ENCODE data around the gene ZNF519.
"Not testable (repeated sequence)": the region's sequence is repeated elsewhere in the genome, so short reads cannot be mapped to it uniquely, and the experiment has no call there.

DNA sequence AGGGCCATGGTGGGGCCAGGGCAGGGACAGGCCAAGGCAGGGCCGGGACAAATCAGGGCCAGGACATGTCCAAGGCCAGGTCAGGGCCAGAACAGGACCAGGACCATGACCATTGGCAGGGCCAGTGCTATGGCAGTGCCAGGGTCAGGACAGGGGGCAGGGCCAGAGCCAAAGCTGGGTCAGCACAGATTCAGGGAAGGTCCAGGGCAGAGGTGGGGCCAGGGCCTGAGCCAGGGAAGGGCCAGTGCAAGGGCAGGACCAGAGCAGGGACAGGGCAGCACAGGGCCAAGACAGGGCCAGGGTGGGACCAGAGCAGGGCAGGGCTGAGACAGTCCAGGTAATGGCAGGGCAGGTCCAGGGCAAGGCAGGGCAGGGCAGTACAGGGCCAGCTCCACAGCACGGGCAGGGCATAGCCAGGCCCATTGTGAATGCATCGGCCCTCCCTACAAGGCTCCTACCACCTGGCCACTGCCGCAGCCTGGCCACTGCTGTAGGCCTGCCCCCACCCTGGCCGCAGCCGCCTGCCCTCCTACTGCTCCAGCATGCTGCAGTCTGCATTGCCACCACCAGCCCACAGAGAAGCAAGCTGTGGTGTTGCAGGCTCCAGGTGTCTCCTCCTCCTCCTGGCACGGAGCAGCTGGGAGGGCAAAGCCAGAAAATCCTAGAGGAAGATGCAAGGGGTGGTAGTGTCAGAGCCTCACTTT lies 41.9 kb upstream of the ZNF519 start:
- TF ChIP-seq, protein P1, sequence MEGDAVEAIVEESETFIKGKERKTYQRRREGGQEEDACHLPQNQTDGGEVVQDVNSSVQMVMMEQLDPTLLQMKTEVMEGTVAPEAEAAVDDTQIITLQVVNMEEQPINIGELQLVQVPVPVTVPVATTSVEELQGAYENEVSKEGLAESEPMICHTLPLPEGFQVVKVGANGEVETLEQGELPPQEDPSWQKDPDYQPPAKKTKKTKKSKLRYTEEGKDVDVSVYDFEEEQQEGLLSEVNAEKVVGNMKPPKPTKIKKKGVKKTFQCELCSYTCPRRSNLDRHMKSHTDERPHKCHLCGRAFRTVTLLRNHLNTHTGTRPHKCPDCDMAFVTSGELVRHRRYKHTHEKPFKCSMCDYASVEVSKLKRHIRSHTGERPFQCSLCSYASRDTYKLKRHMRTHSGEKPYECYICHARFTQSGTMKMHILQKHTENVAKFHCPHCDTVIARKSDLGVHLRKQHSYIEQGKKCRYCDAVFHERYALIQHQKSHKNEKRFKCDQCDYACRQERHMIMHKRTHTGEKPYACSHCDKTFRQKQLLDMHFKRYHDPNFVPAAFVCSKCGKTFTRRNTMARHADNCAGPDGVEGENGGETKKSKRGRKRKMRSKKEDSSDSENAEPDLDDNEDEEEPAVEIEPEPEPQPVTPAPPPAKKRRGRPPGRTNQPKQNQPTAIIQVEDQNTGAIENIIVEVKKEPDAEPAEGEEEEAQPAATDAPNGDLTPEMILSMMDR (IDR thresholded peaks at IDR 0.05) = not testable (repeated sequence)
- not testable (repeated sequence) for TF ChIP-seq EP300, POLR2AphosphoS5 (IDR thresholded peaks at IDR 0.05)
